ENCODE measurements around the gene DNAAF8.

The DNAAF8 gene

GRCh38 chr16:4755687-4756086 is 21.4 kb downstream of the DNAAF8 start:
- H3K27me3 ChIP-seq (replicated peaks), result no peaks in the 10 kb centered on the region
- in situ Hi-C loops (cut with HindIII; ENCODE audit: low pct_ligation_motif_present, low sequenced_read_pairs), result no loop called here

GRCh38 chr16:4760221-4760910 is 26.0 kb downstream of the DNAAF8 start:
- no peak for DNase-seq
- H3K27ac ChIP-seq, result no peak overlapping the region
- peaks cover 58% of the 10 kb centered on the region for H3K36me3 ChIP-seq (replicated peaks)
- in situ Hi-C loops (cut with HindIII; ENCODE audit: low pct_ligation_motif_present, low sequenced_read_pairs), result no loop called here
- TF ChIP-seq, protein P1, sequence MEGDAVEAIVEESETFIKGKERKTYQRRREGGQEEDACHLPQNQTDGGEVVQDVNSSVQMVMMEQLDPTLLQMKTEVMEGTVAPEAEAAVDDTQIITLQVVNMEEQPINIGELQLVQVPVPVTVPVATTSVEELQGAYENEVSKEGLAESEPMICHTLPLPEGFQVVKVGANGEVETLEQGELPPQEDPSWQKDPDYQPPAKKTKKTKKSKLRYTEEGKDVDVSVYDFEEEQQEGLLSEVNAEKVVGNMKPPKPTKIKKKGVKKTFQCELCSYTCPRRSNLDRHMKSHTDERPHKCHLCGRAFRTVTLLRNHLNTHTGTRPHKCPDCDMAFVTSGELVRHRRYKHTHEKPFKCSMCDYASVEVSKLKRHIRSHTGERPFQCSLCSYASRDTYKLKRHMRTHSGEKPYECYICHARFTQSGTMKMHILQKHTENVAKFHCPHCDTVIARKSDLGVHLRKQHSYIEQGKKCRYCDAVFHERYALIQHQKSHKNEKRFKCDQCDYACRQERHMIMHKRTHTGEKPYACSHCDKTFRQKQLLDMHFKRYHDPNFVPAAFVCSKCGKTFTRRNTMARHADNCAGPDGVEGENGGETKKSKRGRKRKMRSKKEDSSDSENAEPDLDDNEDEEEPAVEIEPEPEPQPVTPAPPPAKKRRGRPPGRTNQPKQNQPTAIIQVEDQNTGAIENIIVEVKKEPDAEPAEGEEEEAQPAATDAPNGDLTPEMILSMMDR (IDR thresholded peaks at IDR 0.05; ENCODE audit: low read depth, low read length, missing control alignments), result no peak
- H3K27me3 ChIP-seq (replicated peaks), result no peaks in the 10 kb centered on the region
- H3K4me3 ChIP-seq (ENCODE audit: low read depth, low read length), result no peak overlapping the region

More at GRCh38 chr16:4755687-4756086, 21.4 kb downstream of the DNAAF8 start:
- Histone ChIP-seq H3K27ac (no peak overlapping the region), H3K36me3 (replicated peaks) (peaks cover 55% of the 10 kb centered on the region), H3K4me3 (ENCODE audit: low read depth, low read length) (no peak overlapping the region)
- TF ChIP-seq, protein P1 (IDR thresholded peaks at IDR 0.05; ENCODE audit: low read depth, low read length, missing control alignments), result no peak
- no peak for DNase-seq

GRCh38 chr16:4762205-4762604 is 27.9 kb downstream of the DNAAF8 start:
- Histone ChIP-seq H3K27me3 (replicated peaks) (no peaks in the 10 kb centered on the region), H3K4me3 (ENCODE audit: low read depth, low read length) (no peak overlapping the region), H3K36me3 (replicated peaks) (peaks cover 53% of the 10 kb centered on the region), H3K27ac (no peak overlapping the region)
- DNase-seq, result no peak
- TF ChIP-seq, protein P1 (IDR thresholded peaks at IDR 0.05; ENCODE audit: low read depth, low read length, missing control alignments), result no peak
- in situ Hi-C loops (cut with HindIII; ENCODE audit: low pct_ligation_motif_present, low sequenced_read_pairs), result no loop called here

GRCh38 chr16:4763791-4764190 is 29.5 kb downstream of the DNAAF8 start:
- Histone ChIP-seq H3K36me3 (replicated peaks) (peaks cover 44% of the 10 kb centered on the region), H3K27ac (no peak overlapping the region), H3K27me3 (replicated peaks) (no peaks in the 10 kb centered on the region), H3K4me3 (ENCODE audit: low read depth, low read length) (no peak overlapping the region)
- no peak for DNase-seq
- TF ChIP-seq, protein P1 (IDR thresholded peaks at IDR 0.05; ENCODE audit: low read depth, low read length, missing control alignments), result no peak
- in situ Hi-C loops (cut with HindIII; ENCODE audit: low pct_ligation_motif_present, low sequenced_read_pairs), result no loop called here

GRCh38 chr16:4765511-4766474 is 31.5 kb downstream of the DNAAF8 start:
- H3K27ac ChIP-seq, result peak overlapping the region; percentile 47
- H3K36me3 ChIP-seq (replicated peaks), result peaks cover 29% of the 10 kb centered on the region
- in situ Hi-C loops (cut with HindIII; ENCODE audit: low pct_ligation_motif_present, low sequenced_read_pairs), result no loop called here
- H3K4me3 ChIP-seq (ENCODE audit: low read depth, low read length), result peak overlapping the region; percentile 83
- H3K27me3 ChIP-seq (replicated peaks), result no peaks in the 10 kb centered on the region
- TF ChIP-seq, protein P1 (IDR thresholded peaks at IDR 0.05; ENCODE audit: low read depth, low read length, missing control alignments), result no peak
- DNase-seq, result no peak

All from brain microvascular endothelial cell (primary cell).